ENCODE results near the gene DLEC1. TPM values are rescaled to one million over a fixed set of nuclear protein-coding genes. Genes with fewer than 3 reads are reported as not detected.
A peak's percentile ranks its signal among the peaks of the same experiment; 100 is the strongest.

DLEC1 gene
- total and polyA plus RNA-seq, 9 of the 15 experiments (the other 6 are each of a cell fraction or from before 2014, with no cell fraction given) = 0.07 to 0.08 TPM; not detected in 7

- peak; percentile 92 for ATAC-seq
- H4K20me1 ChIP-seq (replicated peaks; ENCODE audit: control insufficient read depth, insufficient read depth, low read length) = no peaks in the 10 kb centered on the region
- peaks cover 15 to 44% of the 10 kb centered on the region in 2 experiments; a peak in 4 of 5 replicates for H3K27me3 ChIP-seq (ENCODE audit: control insufficient read depth in 2 of 2, insufficient read depth in 2 of 2, low read length in 2 of 2)
- ChIA-PET CTCF (ENCODE audit: low intra/inter-chr PET ratio) (interaction anchor here (0.7 to 1.1 kb wide), 2 partner anchors 35 to 439 kb away, joined by 3 read pairs; no protein-coding TSS in a partner anchor), POLR2A (no interaction called here)
- no peaks in the 10 kb centered on the region for H3K79me2 ChIP-seq (ENCODE audit: control insufficient read depth, insufficient read depth, low read length)
- H3K9ac ChIP-seq (ENCODE audit: insufficient read depth in 1 of 2, low read depth in 2 of 2, low read length in 2 of 2) = no peak overlapping the region
- H3K4me1 ChIP-seq (replicated peaks in 1 of 2; ENCODE audit: control insufficient read depth in 2 of 2, insufficient read depth in 2 of 2, low read length in 2 of 2) = peaks cover 4 to 9% of the 10 kb centered on the region in 2 experiments; a peak in 4 of 5 replicates
- 11% methylated on average over 11 of the region's 11 CpGs for WGBS (ENCODE audit: insufficient coverage, low coverage, missing lambda C conversion rate)
- H3K27ac ChIP-seq (ENCODE audit: extremely low read depth, low read depth, low read length) = no peak overlapping the region
- in situ Hi-C loops (cut with MboI) (no loop called here), intact Hi-C loops (cut with micrococcal nuclease) (loop anchor here (1.0 kb wide), 2 partner anchors 36 to 66 kb away; no protein-coding TSS in a partner anchor)
- no peak for FAIRE-seq
- H3K9me3 ChIP-seq (replicated peaks; ENCODE audit: control insufficient read depth, insufficient read depth, low read depth, low read length) = no peaks in the 10 kb centered on the region
- BruUV-seq (replicated peaks) = no TSS peak
- no peaks in the 10 kb centered on the region for H3K36me3 ChIP-seq (ENCODE audit: control insufficient read depth, insufficient read depth, low read length)
- H3K4me2 ChIP-seq (ENCODE audit: insufficient read depth, low read length) = peak overlapping the region; percentile 12; the same call in 1 of the 2 replicates
- H3K4me3 ChIP-seq = no peak overlapping the region
- H3K9me1 ChIP-seq (ENCODE audit: control insufficient read depth, insufficient read depth, low read length) = no peaks in the 10 kb centered on the region
- H2AFZ ChIP-seq (ENCODE audit: low read depth, low read length) = peak overlapping the region; percentile 60
- DNase-seq (ENCODE audit: extremely low read depth in 1 of 4, low spot score in 3 of 4) = peak in 3 of 4 experiments; percentile 49 to 63 (median 54)
- TF ChIP-seq ZBTB49 (CRISPR knock-in tag; IDR thresholded peaks at IDR 0.05; ENCODE audit: borderline replicate concordance) (no peak), ZNF639 (CRISPR knock-in tag; conservative IDR thresholded peaks at IDR 0.05 in 1 of 2, IDR thresholded peaks at IDR 0.05 in 1 of 2) (no peak), HMGXB4 (CRISPR knock-in tag; IDR thresholded peaks at IDR 0.05) (no peak), SIRT6 (IDR thresholded peaks at IDR 0.05; ENCODE audit: low read depth, low read length) (no peak), ZNF133 (CRISPR knock-in tag; IDR thresholded peaks at IDR 0.05) (no peak), RAD21 (CRISPR knock-in tag; conservative IDR thresholded peaks at IDR 0.05 in 1 of 2, IDR thresholded peaks at IDR 0.05 in 1 of 2) (peak; percentile 73 to 74), FOSL1 (tag; conservative IDR thresholded peaks at IDR 0.05) (no peak), E2F4 (CRISPR knock-in tag; IDR thresholded peaks at IDR 0.05; ENCODE audit: low read depth) (no peak), CBX5 (IDR thresholded peaks at IDR 0.05; ENCODE audit: borderline replicate concordance, low read depth) (no peak), MTA2 (IDR thresholded peaks at IDR 0.05; ENCODE audit: low read depth) (no peak), CCAR2 (IDR thresholded peaks at IDR 0.05; ENCODE audit: low read depth, low read length) (no peak), PHB2 (IDR thresholded peaks at IDR 0.05; ENCODE audit: low read depth) (no peak), BRF1 (IDR thresholded peaks at IDR 0.05; ENCODE audit: borderline replicate concordance, extremely low read depth, insufficient read length) (no peak), RBM34 (IDR thresholded peaks at IDR 0.05; ENCODE audit: borderline replicate concordance, insufficient read depth, low read length) (no peak), TRIM28 (IDR thresholded peaks at IDR 0.05) (no peak)
Observed at GRCh38 chr3:38039899-38040261, 872 bp downstream of the DLEC1 start.
